Endothelial cell of hepatic sinusoid (primary cell): ENCODE measurements around the gene NRF1.
"Not testable (repeated sequence)": the region's sequence is repeated elsewhere in the genome, so short reads cannot be mapped to it uniquely, and the experiment has no call there.

Experiments used
- in situ Hi-C: cut with HindIII; loops from 2 replicates; pipeline ENCODE4 v1.10.0; 2017; ENCODE audit warnings: low sequenced_read_pairs

NRF1 gene

GRCh38 chr7:129644634-129645230 is 33.2 kb downstream of the NRF1 start:
- in situ Hi-C loops: no loop called here

GRCh38 chr7:129646369-129647021 is 35.0 kb downstream of the NRF1 start:
- in situ Hi-C loops: no loop called here

- in situ Hi-C loops: no loop called here
Observed at GRCh38 chr7:129649128-129649690, 37.7 kb downstream of the NRF1 start.

- in situ Hi-C loops: no loop called here
Observed at GRCh38 chr7:129650056-129650758, 38.7 kb downstream of the NRF1 start.

- in situ Hi-C loops: no loop called here
Observed at GRCh38 chr7:129652914-129653313, 41.4 kb downstream of the NRF1 start.

GRCh38 chr7:129655811-129656210 is 44.3 kb downstream of the NRF1 start:
- in situ Hi-C loops: no loop called here

- in situ Hi-C loops: no loop called here
Observed at GRCh38 chr7:129657363-129657762, 45.8 kb downstream of the NRF1 start.

GRCh38 chr7:129659907-129660306 is 48.4 kb downstream of the NRF1 start:
- in situ Hi-C loops: not testable (repeated sequence)

- in situ Hi-C loops: no loop called here
Observed at GRCh38 chr7:129661645-129662182, 50.2 kb downstream of the NRF1 start.

GRCh38 chr7:129663240-129663639 is 51.7 kb downstream of the NRF1 start:
- in situ Hi-C loops: not testable (repeated sequence)

GRCh38 chr7:129664029-129665012 is 52.8 kb downstream of the NRF1 start:
- in situ Hi-C loops: no loop called here

GRCh38 chr7:129665013-129665401 is 53.5 kb downstream of the NRF1 start:
- in situ Hi-C loops: no loop called here

GRCh38 chr7:129667116-129667515 is 55.6 kb downstream of the NRF1 start:
- in situ Hi-C loops: no loop called here

GRCh38 chr7:129667551-129667950 is 56.0 kb downstream of the NRF1 start:
- in situ Hi-C loops: no loop called here

GRCh38 chr7:129669901-129670300 is 58.4 kb downstream of the NRF1 start:
- in situ Hi-C loops: no loop called here

GRCh38 chr7:129670656-129671055 is 59.1 kb downstream of the NRF1 start:
- in situ Hi-C loops: no loop called here

GRCh38 chr7:129671266-129671665 is 59.7 kb downstream of the NRF1 start:
- in situ Hi-C loops: no loop called here

- in situ Hi-C loops: not testable (repeated sequence)
Observed at GRCh38 chr7:129674475-129674874, 63.0 kb downstream of the NRF1 start.

GRCh38 chr7:129675521-129675920 is 64.0 kb downstream of the NRF1 start:
- in situ Hi-C loops: no loop called here
